HepG2 (cell line): ENCODE data around the gene PACRGL.

Source experiments
- HOXD1 ChIP-seq: sonication (generic); formaldehyde crosslinking; IDR thresholded peaks from 2 replicates; pipeline ENCODE4 v1.5.0; 2020; ENCODE audit warnings: missing genetic modification reagents
- ISL2 ChIP-seq: sonication (generic); formaldehyde crosslinking; IDR thresholded peaks from 2 replicates; pipeline ENCODE4 v1.5.0; 2020; ENCODE audit warnings: missing genetic modification reagents
- THAP7 ChIP-seq: sonication (generic); formaldehyde crosslinking; IDR thresholded peaks from 2 replicates; pipeline ENCODE4 v1.8.1; 2023; ENCODE audit warnings: mild to moderate bottlenecking, missing genetic modification reagents
- UBTF ChIP-seq: sonication (generic); formaldehyde crosslinking; IDR thresholded peaks from 2 replicates; pipeline ENCODE4 v1.4.0; 2020; ENCODE audit warnings: mild to moderate bottlenecking, missing genetic modification reagents

- TF ChIP-seq THAP7 (CRISPR knock-in tag) (no peak), HOXD1 (no peak), UBTF (CRISPR knock-in tag) (no peak), ISL2 (CRISPR knock-in tag) (no peak)
These were observed 41.8 kb upstream of the PACRGL start for GRCh38 chr4:20658456-20658855.
